SK-N-SH treated with all-trans-retinoic acid at 6 μM for 48 hours (cell line): ENCODE measurements around the gene ALKBH1.

ENCODE experiments used
- ARNTL ChIP-seq: fragments of 450-650 bp; formaldehyde crosslinking; IDR thresholded peaks from 2 replicates; pipeline ENCODE4 v1.5.0; 2020; ENCODE audit warnings: low read depth, mild to moderate bottlenecking, moderate library complexity, borderline replicate concordance
- ESRRG ChIP-seq: fragments of 250-450 bp; sonication (Bioruptor Pico); IDR thresholded peaks from 2 replicates; pipeline ENCODE4 v1.6.1; 2021; ENCODE audit warnings: mild to moderate bottlenecking
- ISL1 ChIP-seq: fragments of 250-450 bp; sonication (Bioruptor Pico); IDR thresholded peaks from 2 replicates; pipeline ENCODE4 v2.1.2; 2022; ENCODE audit warnings: mild to moderate bottlenecking, moderate library complexity
- SNAI2 ChIP-seq: fragments of 250-450 bp; sonication (Bioruptor Pico); IDR thresholded peaks from 2 replicates; pipeline ENCODE4 v1.5.0; 2020; ENCODE audit warnings: mild to moderate bottlenecking, moderate library complexity
- ZC3H10 ChIP-seq: fragments of 250-450 bp; sonication (Bioruptor Pico); IDR thresholded peaks from 2 replicates; pipeline ENCODE4 v1.5.1; 2021; ENCODE audit warnings: mild to moderate bottlenecking, moderate library complexity
- ZFP30 ChIP-seq: fragments of 450-650 bp; formaldehyde crosslinking; IDR thresholded peaks from 2 replicates; pipeline ENCODE4 v1.5.0; 2022; ENCODE audit warnings: mild to moderate bottlenecking, moderate library complexity
- ZNF8 ChIP-seq: fragments of 450-650 bp; formaldehyde crosslinking; IDR thresholded peaks from 2 replicates; pipeline ENCODE4 v1.5.0; 2020; ENCODE audit warnings: mild to moderate bottlenecking, moderate library complexity
- TF ChIP-seq, protein P1 (sequence below): fragments of 250-450 bp; sonication (Bioruptor Pico); IDR thresholded peaks from 2 replicates; pipeline ENCODE4 v1.8.0; 2020; ENCODE audit warnings: mild to moderate bottlenecking, moderate library complexity, borderline replicate concordance
- TF ChIP-seq, protein P2 (sequence below): fragments of 250-450 bp; sonication (Bioruptor Pico); IDR thresholded peaks from 2 replicates; pipeline ENCODE4 v1.5.1; 2020; ENCODE audit warnings: low read depth, mild to moderate bottlenecking, moderate library complexity
- TF ChIP-seq, protein P3 (sequence below): fragments of 250-450 bp; sonication (Bioruptor Pico); IDR thresholded peaks from 2 replicates; pipeline ENCODE4 v1.5.0; 2020; ENCODE audit warnings: mild to moderate bottlenecking, moderate library complexity

DNA sequence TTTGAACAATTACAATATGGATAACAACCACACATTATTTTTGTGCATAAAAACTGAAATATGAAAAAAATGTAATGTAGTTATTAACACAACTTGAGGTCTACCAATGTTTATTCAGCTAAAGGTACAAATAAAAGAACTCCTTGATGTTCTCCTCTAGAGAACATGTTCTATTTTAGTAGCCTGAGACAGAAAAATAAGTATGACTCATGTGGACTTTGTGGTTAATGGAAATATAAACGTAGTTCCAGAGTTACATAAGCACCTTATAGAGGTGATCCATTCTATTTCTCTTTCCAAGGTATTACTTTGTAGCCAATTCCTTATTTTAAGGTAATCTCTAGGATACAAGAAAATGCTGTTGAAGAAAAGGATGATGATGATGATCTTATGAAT lies 25.7 kb downstream of the ALKBH1 start:
- TF ChIP-seq, protein P1, sequence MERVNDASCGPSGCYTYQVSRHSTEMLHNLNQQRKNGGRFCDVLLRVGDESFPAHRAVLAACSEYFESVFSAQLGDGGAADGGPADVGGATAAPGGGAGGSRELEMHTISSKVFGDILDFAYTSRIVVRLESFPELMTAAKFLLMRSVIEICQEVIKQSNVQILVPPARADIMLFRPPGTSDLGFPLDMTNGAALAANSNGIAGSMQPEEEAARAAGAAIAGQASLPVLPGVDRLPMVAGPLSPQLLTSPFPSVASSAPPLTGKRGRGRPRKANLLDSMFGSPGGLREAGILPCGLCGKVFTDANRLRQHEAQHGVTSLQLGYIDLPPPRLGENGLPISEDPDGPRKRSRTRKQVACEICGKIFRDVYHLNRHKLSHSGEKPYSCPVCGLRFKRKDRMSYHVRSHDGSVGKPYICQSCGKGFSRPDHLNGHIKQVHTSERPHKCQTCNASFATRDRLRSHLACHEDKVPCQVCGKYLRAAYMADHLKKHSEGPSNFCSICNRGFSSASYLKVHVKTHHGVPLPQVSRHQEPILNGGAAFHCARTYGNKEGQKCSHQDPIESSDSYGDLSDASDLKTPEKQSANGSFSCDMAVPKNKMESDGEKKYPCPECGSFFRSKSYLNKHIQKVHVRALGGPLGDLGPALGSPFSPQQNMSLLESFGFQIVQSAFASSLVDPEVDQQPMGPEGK = no peak
- no peak for TF ChIP-seq ARNTL
- no peak for TF ChIP-seq ZFP30 (CRISPR knock-in tag)
- TF ChIP-seq ISL1 = no peak
- TF ChIP-seq SNAI2 (CRISPR knock-in tag) = no peak
- TF ChIP-seq, protein P2, sequence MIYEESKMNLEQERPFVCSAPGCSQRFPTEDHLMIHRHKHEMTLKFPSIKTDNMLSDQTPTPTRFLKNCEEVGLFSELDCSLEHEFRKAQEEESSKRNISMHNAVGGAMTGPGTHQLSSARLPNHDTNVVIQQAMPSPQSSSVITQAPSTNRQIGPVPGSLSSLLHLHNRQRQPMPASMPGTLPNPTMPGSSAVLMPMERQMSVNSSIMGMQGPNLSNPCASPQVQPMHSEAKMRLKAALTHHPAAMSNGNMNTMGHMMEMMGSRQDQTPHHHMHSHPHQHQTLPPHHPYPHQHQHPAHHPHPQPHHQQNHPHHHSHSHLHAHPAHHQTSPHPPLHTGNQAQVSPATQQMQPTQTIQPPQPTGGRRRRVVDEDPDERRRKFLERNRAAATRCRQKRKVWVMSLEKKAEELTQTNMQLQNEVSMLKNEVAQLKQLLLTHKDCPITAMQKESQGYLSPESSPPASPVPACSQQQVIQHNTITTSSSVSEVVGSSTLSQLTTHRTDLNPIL (CRISPR knock-in tag) = no peak
- TF ChIP-seq, protein P3, sequence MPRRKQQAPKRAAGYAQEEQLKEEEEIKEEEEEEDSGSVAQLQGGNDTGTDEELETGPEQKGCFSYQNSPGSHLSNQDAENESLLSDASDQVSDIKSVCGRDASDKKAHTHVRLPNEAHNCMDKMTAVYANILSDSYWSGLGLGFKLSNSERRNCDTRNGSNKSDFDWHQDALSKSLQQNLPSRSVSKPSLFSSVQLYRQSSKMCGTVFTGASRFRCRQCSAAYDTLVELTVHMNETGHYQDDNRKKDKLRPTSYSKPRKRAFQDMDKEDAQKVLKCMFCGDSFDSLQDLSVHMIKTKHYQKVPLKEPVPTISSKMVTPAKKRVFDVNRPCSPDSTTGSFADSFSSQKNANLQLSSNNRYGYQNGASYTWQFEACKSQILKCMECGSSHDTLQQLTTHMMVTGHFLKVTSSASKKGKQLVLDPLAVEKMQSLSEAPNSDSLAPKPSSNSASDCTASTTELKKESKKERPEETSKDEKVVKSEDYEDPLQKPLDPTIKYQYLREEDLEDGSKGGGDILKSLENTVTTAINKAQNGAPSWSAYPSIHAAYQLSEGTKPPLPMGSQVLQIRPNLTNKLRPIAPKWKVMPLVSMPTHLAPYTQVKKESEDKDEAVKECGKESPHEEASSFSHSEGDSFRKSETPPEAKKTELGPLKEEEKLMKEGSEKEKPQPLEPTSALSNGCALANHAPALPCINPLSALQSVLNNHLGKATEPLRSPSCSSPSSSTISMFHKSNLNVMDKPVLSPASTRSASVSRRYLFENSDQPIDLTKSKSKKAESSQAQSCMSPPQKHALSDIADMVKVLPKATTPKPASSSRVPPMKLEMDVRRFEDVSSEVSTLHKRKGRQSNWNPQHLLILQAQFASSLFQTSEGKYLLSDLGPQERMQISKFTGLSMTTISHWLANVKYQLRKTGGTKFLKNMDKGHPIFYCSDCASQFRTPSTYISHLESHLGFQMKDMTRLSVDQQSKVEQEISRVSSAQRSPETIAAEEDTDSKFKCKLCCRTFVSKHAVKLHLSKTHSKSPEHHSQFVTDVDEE = no peak
- TF ChIP-seq ZC3H10 (CRISPR knock-in tag) = no peak
- no peak for TF ChIP-seq ZNF8 (CRISPR knock-in tag)
- TF ChIP-seq ESRRG (CRISPR knock-in tag) = no peak
